Mesenchymal stem cell (in vitro differentiated cells and primary cell): ENCODE data around the gene PRRX2.
A peak's percentile ranks its signal among the peaks of the same experiment; 100 is the strongest.

Experiments used
- DNase-seq: peaks from one replicate; pipeline ENCODE4 v3.0.0-alpha.2; 2013
- H2AFZ ChIP-seq: one replicate; pipeline ENCODE4 v1.6.1; 2013; ENCODE audit warnings: low read depth, mild to moderate bottlenecking, control low read depth, inconsistent platforms, low read length, moderate library complexity
- H2AK5ac ChIP-seq: 2 replicates; pipeline ENCODE4 v1.6.1; 2013; ENCODE audit warnings: low read length, moderate library complexity, mild to moderate bottlenecking, inconsistent platforms; ENCODE audit not compliant: severe bottlenecking
- H2BK120ac ChIP-seq: one replicate; pipeline ENCODE4 v1.6.1; 2013; ENCODE audit warnings: low read depth, mild to moderate bottlenecking, inconsistent platforms, low read length, moderate library complexity
- H2BK12ac ChIP-seq, 2 experiments: one replicate each; pipeline ENCODE4 v1.6.1; 2013; ENCODE audit warnings: inconsistent platforms in 2 of 2, low read length in 2 of 2, mild to moderate bottlenecking in 2 of 2, moderate library complexity in 2 of 2, control low read depth in 1 of 2
- H2BK15ac ChIP-seq: one replicate; pipeline ENCODE4 v1.6.1; 2013; ENCODE audit warnings: mild to moderate bottlenecking, low read depth, inconsistent platforms; ENCODE audit not compliant: poor library complexity, severe bottlenecking
- H2BK5ac ChIP-seq: 2 replicates; pipeline ENCODE4 v1.6.1; 2013; ENCODE audit warnings: low read depth, mild to moderate bottlenecking, low read length, control low read depth, inconsistent platforms; ENCODE audit not compliant: poor library complexity, severe bottlenecking
- H3K14ac ChIP-seq, 2 experiments: one replicate each; pipeline ENCODE4 v1.6.1; 2013; ENCODE audit warnings: inconsistent platforms in 2 of 2, low read length in 2 of 2, control low read depth in 1 of 2, mild to moderate bottlenecking in 1 of 2, moderate library complexity in 1 of 2
- H3K18ac ChIP-seq, 2 experiments: one replicate each; pipeline ENCODE4 v1.6.1; 2013; ENCODE audit warnings: inconsistent platforms in 2 of 2, low read length in 2 of 2, control low read depth in 1 of 2, low read depth in 1 of 2, mild to moderate bottlenecking in 1 of 2
- H3K23ac ChIP-seq, 2 experiments: one replicate each; pipeline ENCODE4 v1.6.1; 2013; ENCODE audit warnings: inconsistent platforms in 2 of 2, low read length in 2 of 2, mild to moderate bottlenecking in 2 of 2, moderate library complexity in 2 of 2, control low read depth in 1 of 2
- H3K27ac ChIP-seq: 2 replicates; pipeline ENCODE4 v1.5.1; 2013; ENCODE audit warnings: mild to moderate bottlenecking, moderate library complexity, low read length, control low read depth, inconsistent platforms; ENCODE audit not compliant: poor library complexity, severe bottlenecking
- H3K27me3 ChIP-seq, 2 experiments: 2 replicates each; pipeline versions ENCODE4 v1.6.1 to v1.7.0; 2013; ENCODE audit warnings: low read length in 2 of 2, mild to moderate bottlenecking in 2 of 2, moderate library complexity in 2 of 2, control low read depth in 1 of 2, inconsistent platforms in 1 of 2; ENCODE audit not compliant: control insufficient read depth in 1 of 2, insufficient read depth in 1 of 2
- H3K36me3 ChIP-seq, 2 experiments: 2 replicates each; pipeline versions ENCODE4 v1.6.1 to v1.7.0; 2013; ENCODE audit warnings: low read length in 2 of 2, control low read depth in 1 of 2, inconsistent platforms in 1 of 2, low read depth in 1 of 2, mild to moderate bottlenecking in 1 of 2; ENCODE audit not compliant: insufficient read depth in 2 of 2, control insufficient read depth in 1 of 2
- H3K4ac ChIP-seq, 2 experiments: one replicate each; pipeline ENCODE4 v1.6.1; 2013; ENCODE audit warnings: inconsistent platforms in 2 of 2, low read length in 2 of 2, mild to moderate bottlenecking in 2 of 2, moderate library complexity in 2 of 2, control low read depth in 1 of 2, low read depth in 1 of 2
- H3K4me1 ChIP-seq: 2 replicates; pipeline ENCODE4 v1.6.1; 2013; ENCODE audit warnings: low read depth, low read length, control low read depth; ENCODE audit not compliant: control insufficient read depth, insufficient read depth
- H3K4me2 ChIP-seq: 2 replicates; pipeline ENCODE4 v1.6.1; 2013; ENCODE audit warnings: low read length, mild to moderate bottlenecking, inconsistent platforms; ENCODE audit not compliant: poor library complexity, severe bottlenecking
- H3K4me3 ChIP-seq, 2 experiments: 2 replicates each; pipeline versions ENCODE4 v1.5.1 to v1.7.0; 2013; ENCODE audit warnings: low read length in 2 of 2, mild to moderate bottlenecking in 2 of 2, control low read depth in 1 of 2, low read depth in 1 of 2; ENCODE audit not compliant: insufficient read depth in 1 of 2
- H3K79me1 ChIP-seq: replicated peaks from 2 replicates; pipeline ENCODE4 v1.6.1; 2013; ENCODE audit warnings: mild to moderate bottlenecking, control low read depth, low read length, inconsistent platforms; ENCODE audit not compliant: poor library complexity, severe bottlenecking
- H3K9ac ChIP-seq: 2 replicates; pipeline ENCODE4 v1.7.0; 2013; ENCODE audit warnings: mild to moderate bottlenecking, low read length, moderate library complexity
- H3K9me3 ChIP-seq: 2 replicates; pipeline ENCODE4 v1.7.0; 2013; ENCODE audit warnings: mild to moderate bottlenecking, low read length; ENCODE audit not compliant: control insufficient read depth
- H4K8ac ChIP-seq: one replicate; pipeline ENCODE4 v1.6.1; 2013; ENCODE audit warnings: inconsistent platforms, mild to moderate bottlenecking, low read length, moderate library complexity
- H4K91ac ChIP-seq: one replicate; pipeline ENCODE4 v1.6.1; 2013; ENCODE audit warnings: mild to moderate bottlenecking, low read length, inconsistent platforms
- WGBS: methylation state at CpG from one replicate; pipeline ENCODE4 v1.1.7; 2013; ENCODE audit warnings: mixed read lengths; 5-methylcytosine and 5-hydroxymethylcytosine counted together

Gene PRRX2

DNA sequence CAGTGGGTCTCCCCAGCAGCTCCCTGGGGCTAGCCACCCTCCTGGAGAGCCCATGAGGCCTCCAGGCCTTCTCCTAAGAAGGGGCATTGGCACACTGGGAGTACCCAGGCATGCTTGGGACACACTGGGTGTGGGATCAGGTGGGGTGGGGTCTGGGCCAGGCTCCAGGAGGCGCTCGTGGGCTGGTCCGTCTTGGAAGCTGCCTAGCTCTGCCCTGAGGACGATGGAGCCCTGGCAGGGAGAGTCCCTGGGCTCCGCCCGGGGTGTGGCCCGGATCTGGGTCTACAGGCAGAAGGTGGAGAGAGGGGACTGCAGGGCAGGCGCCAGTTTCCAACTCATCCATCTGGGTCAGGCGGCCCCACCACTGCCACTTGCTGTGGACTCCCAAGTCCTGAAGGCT lies 2.4 kb downstream of the PRRX2 start:
- Histone ChIP-seq H3K4ac (no peak overlapping the region), H3K79me1 (no peaks in the 10 kb centered on the region), H3K23ac (no peak overlapping the region), H4K91ac (peak overlapping the region; percentile 21), H2AK5ac (no peak overlapping the region), H3K18ac (no peak overlapping the region), H2BK12ac (no peak overlapping the region), H4K8ac (no peak overlapping the region), H2BK5ac (no peak overlapping the region), H2BK120ac (no peak overlapping the region), H3K36me3 (peaks cover 0 to 4% of the 10 kb centered on the region in 2 experiments), H3K9me3 (no peaks in the 10 kb centered on the region), H3K9ac (peak overlapping the region; percentile 80), H2AFZ (no peak overlapping the region), H3K27ac (no peak overlapping the region), H3K14ac (peak overlapping the region in 1 of 2 experiments; percentile 35), H3K4me2 (no peak overlapping the region), H3K4me1 (peaks cover 18% of the 10 kb centered on the region), H3K4me3 (peak overlapping the region in 1 of 2 experiments; percentile 80), H2BK15ac (peak overlapping the region; percentile 2), H3K27me3 (peaks cover 0 to 47% of the 10 kb centered on the region in 2 experiments)
- DNase-seq: no peak
- WGBS: 94% methylated on average over 9 of the region's 9 CpGs

- Histone ChIP-seq H2BK15ac (no peak overlapping the region), H4K91ac (no peak overlapping the region), H2AFZ (no peak overlapping the region), H3K23ac (no peak overlapping the region), H3K14ac (no peak overlapping the region), H3K4ac (no peak overlapping the region), H3K4me2 (no peak overlapping the region), H2BK12ac (no peak overlapping the region), H3K9me3 (no peaks in the 10 kb centered on the region), H4K8ac (peak overlapping the region; percentile 72), H3K9ac (no peak overlapping the region), H3K18ac (no peak overlapping the region), H2BK120ac (no peak overlapping the region), H3K36me3 (peaks cover 0 to 4% of the 10 kb centered on the region in 2 experiments), H2AK5ac (no peak overlapping the region), H3K79me1 (no peaks in the 10 kb centered on the region), H3K27ac (no peak overlapping the region), H3K27me3 (peaks cover 0 to 45% of the 10 kb centered on the region in 2 experiments), H2BK5ac (no peak overlapping the region), H3K4me3 (no peak overlapping the region), H3K4me1 (peaks cover 20% of the 10 kb centered on the region)
- 64% methylated on average over 17 of the region's 17 CpGs for WGBS
- DNase-seq: peak; percentile 79
Observed at GRCh38 chr9:129669141-129669718, 3.8 kb downstream of the PRRX2 start.

- Histone ChIP-seq H3K27me3 (peaks cover 0 to 45% of the 10 kb centered on the region in 2 experiments), H2BK15ac (no peak overlapping the region), H3K4me1 (peaks cover 17% of the 10 kb centered on the region), H3K18ac (no peak overlapping the region), H4K91ac (no peak overlapping the region), H3K36me3 (peaks cover 0 to 4% of the 10 kb centered on the region in 2 experiments), H3K4me3 (no peak overlapping the region), H4K8ac (peak overlapping the region; percentile 28), H2BK12ac (no peak overlapping the region), H2BK120ac (no peak overlapping the region), H3K4ac (no peak overlapping the region), H3K27ac (no peak overlapping the region), H3K79me1 (no peaks in the 10 kb centered on the region), H3K9me3 (no peaks in the 10 kb centered on the region), H3K4me2 (no peak overlapping the region), H2BK5ac (no peak overlapping the region), H2AFZ (no peak overlapping the region), H3K23ac (no peak overlapping the region), H3K9ac (no peak overlapping the region), H2AK5ac (no peak overlapping the region), H3K14ac (no peak overlapping the region)
- 90% methylated on average over 13 of the region's 13 CpGs for WGBS
- DNase-seq: no peak
Observed at GRCh38 chr9:129669946-129670345, 4.5 kb downstream of the PRRX2 start.

DNA sequence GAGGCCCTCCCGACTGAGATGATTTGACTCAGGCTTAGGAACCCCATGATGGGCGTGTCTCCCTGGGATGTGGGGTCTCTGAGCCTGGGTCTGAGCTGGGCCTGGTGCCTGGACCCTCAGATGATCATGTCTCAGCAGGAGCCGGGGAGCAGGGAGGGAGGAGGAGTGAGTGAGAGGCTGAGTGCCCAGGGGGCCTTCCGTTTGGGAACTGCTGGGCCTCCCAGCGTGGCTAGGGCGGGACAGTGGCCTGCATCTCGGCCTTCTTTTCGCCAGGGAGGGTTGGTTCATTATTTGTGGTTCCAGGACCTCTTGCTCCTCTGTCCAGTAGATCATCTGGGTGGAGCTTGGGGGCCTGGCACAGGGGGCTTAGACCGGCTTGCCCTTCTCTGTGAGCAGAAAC lies 5.6 kb downstream of the PRRX2 start:
- peaks cover 0 to 4% of the 10 kb centered on the region in 2 experiments for H3K36me3 ChIP-seq
- no peak overlapping the region for H4K91ac ChIP-seq
- no peaks in the 10 kb centered on the region for H3K9me3 ChIP-seq
- H3K4me1 ChIP-seq: peaks cover 8% of the 10 kb centered on the region
- H3K4me3 ChIP-seq: no peak overlapping the region
- H4K8ac ChIP-seq: no peak overlapping the region
- H3K4me2 ChIP-seq: no peak overlapping the region
- no peak overlapping the region for H2BK5ac ChIP-seq
- no peak overlapping the region for H3K27ac ChIP-seq
- DNase-seq: no peak
- no peak overlapping the region for H2BK12ac ChIP-seq
- no peak overlapping the region for H3K23ac ChIP-seq
- H3K14ac ChIP-seq: no peak overlapping the region
- no peak overlapping the region for H2AFZ ChIP-seq
- H2BK120ac ChIP-seq: no peak overlapping the region
- no peak overlapping the region for H3K4ac ChIP-seq
- 83% methylated on average over 8 of the region's 9 CpGs for WGBS
- no peaks in the 10 kb centered on the region for H3K79me1 ChIP-seq
- no peak overlapping the region for H2AK5ac ChIP-seq
- peaks cover 0 to 51% of the 10 kb centered on the region in 2 experiments for H3K27me3 ChIP-seq
- no peak overlapping the region for H3K9ac ChIP-seq
- H3K18ac ChIP-seq: no peak overlapping the region
- H2BK15ac ChIP-seq: no peak overlapping the region
